Measurements from ENCODE around the gene KLHL15. TPM values are rescaled to one million over a fixed set of nuclear protein-coding genes. Genes with fewer than 3 reads are reported as not detected.

The KLHL15 gene
- total and polyA plus RNA-seq, 2 donors: 5.8 to 10.6 TPM

DNA sequence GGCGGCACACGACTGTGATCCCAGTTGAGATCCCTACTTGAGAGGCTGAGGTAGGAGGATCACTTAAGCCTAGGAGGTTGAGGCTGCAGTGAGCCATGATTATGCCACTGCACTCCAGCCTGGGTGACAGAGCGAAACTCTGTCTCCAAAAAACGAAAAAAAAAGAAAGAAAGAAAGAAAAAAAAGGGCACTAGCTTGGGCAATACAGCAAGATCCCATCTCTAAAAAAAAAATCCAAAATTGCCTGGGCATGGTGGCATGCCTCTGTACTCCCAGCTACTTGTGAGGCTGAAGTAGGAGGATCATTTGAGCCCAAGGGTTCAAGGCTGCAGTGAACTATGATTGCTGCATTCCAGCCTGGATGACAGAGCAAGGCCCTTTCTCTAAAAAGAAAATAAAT, 10.7 kb upstream of the KLHL15 start:
- no peak for DNase-seq (ENCODE audit: low read depth in 6 of 9, low spot score in 9 of 9)
- H3K27ac ChIP-seq (ENCODE audit: low read depth in 1 of 2, low read length in 1 of 2): no peak overlapping the region
- no peaks in the 10 kb centered on the region for H3K27me3 ChIP-seq (ENCODE audit: control insufficient read depth in 2 of 2, insufficient read depth in 1 of 2, low read length in 1 of 2)
- WGBS: 96% methylated on average over 4 of the region's 4 CpGs
- no peak overlapping the region for H3K4me3 ChIP-seq (ENCODE audit: low read length in 2 of 2)
- no peaks in the 10 kb centered on the region for H3K9me3 ChIP-seq (ENCODE audit: control insufficient read depth in 2 of 2, insufficient read depth in 1 of 2, low read length in 1 of 2)
- no peaks in the 10 kb centered on the region for H3K36me3 ChIP-seq (ENCODE audit: control insufficient read depth in 2 of 2, insufficient read depth in 2 of 2, low read length in 1 of 2)
- no peaks in the 10 kb centered on the region for H3K4me1 ChIP-seq (ENCODE audit: control insufficient read depth in 2 of 2, insufficient read depth in 2 of 2, low read length in 2 of 2)

DNA sequence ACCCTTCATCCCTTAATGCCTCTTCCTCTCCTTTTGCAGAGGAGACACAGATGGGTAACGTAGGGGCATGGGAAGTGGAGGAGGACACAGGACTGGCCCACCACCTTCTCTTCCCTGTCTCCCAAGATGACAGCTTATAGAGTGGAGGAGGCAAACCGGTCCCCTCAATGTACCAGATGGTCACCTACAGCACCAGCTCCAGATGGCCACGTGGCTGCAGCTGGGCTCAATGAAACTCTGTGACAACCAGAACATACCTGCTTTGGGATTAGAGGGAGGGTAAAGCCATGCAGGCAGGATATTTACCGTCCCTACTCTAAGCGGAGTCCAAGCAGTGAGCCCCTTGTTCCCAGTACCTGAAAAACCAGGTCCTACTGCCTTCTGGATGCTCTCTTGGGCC, 7.5 kb upstream of the KLHL15 start:
- Histone ChIP-seq H3K36me3 (ENCODE audit: control insufficient read depth in 2 of 2, insufficient read depth in 2 of 2, low read length in 1 of 2) (no peaks in the 10 kb centered on the region), H3K4me3 (ENCODE audit: low read length in 2 of 2) (no peak overlapping the region), H3K4me1 (ENCODE audit: control insufficient read depth in 2 of 2, insufficient read depth in 2 of 2, low read length in 2 of 2) (no peaks in the 10 kb centered on the region), H3K27ac (ENCODE audit: low read depth in 1 of 2, low read length in 1 of 2) (no peak overlapping the region), H3K27me3 (ENCODE audit: control insufficient read depth in 2 of 2, insufficient read depth in 1 of 2, low read length in 1 of 2) (no peaks in the 10 kb centered on the region), H3K9me3 (ENCODE audit: control insufficient read depth in 2 of 2, insufficient read depth in 1 of 2, low read length in 1 of 2) (no peaks in the 10 kb centered on the region)
- no peak for DNase-seq (ENCODE audit: low read depth in 6 of 9, low spot score in 9 of 9)
- WGBS: 95% methylated on average over 5 of the region's 5 CpGs

DNA sequence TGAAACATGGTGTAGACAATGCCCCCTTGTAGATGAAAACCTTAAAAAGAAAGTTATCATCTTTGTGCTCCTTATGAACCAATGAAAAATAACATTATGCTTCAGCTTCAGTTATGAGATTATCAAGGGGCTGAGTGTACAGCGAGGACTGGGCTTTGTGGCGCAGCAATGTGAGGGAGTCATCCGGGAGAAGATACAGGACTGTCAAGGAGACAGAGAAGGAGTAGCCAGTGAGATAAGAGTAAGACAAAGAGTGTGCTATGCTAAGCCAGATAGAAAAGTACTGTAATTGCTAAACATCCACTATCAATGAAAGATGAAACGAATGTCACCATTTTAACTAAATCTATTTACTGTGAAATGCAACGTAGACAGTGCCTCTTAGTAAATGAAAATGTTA, 3.6 kb upstream of the KLHL15 start:
- H3K27ac ChIP-seq (ENCODE audit: low read depth in 1 of 2, low read length in 1 of 2): no peak overlapping the region
- no peak for DNase-seq (ENCODE audit: low read depth in 6 of 9, low spot score in 9 of 9)
- no peaks in the 10 kb centered on the region for H3K9me3 ChIP-seq (ENCODE audit: control insufficient read depth in 2 of 2, insufficient read depth in 1 of 2, low read length in 1 of 2)
- no peaks in the 10 kb centered on the region for H3K36me3 ChIP-seq (ENCODE audit: control insufficient read depth in 2 of 2, insufficient read depth in 2 of 2, low read length in 1 of 2)
- peaks cover 0 to 8% of the 10 kb centered on the region in 2 donors for H3K27me3 ChIP-seq (ENCODE audit: control insufficient read depth in 2 of 2, insufficient read depth in 1 of 2, low read length in 1 of 2)
- H3K4me1 ChIP-seq (ENCODE audit: control insufficient read depth in 2 of 2, insufficient read depth in 2 of 2, low read length in 2 of 2): no peaks in the 10 kb centered on the region
- no peak overlapping the region for H3K4me3 ChIP-seq (ENCODE audit: low read length in 2 of 2)
- WGBS: 96% methylated on average over 5 of the region's 5 CpGs

DNA sequence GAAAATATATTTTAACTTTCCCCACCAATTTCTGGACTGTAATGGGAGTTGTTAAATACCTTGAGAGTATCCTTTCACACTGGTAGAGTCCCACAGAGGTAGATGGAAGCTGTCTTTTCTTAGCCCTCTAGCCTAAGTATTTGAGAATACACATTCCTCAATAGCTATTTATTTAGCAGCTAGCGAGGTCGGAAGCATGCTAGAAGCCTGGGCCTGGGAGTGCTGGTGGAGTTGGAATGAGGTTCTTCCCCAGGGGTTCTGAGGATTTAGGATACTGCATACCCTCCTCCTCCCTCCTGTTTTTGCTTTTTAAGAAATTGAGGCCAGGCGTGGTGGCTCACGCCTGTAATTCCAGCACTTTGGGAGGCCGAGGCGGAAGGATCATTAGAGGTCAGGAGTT, 999 bp upstream of the KLHL15 start:
- no peaks in the 10 kb centered on the region for H3K4me1 ChIP-seq (ENCODE audit: control insufficient read depth in 2 of 2, insufficient read depth in 2 of 2, low read length in 2 of 2)
- H3K36me3 ChIP-seq (ENCODE audit: control insufficient read depth in 2 of 2, insufficient read depth in 2 of 2, low read length in 1 of 2): no peaks in the 10 kb centered on the region
- H3K4me3 ChIP-seq (ENCODE audit: low read length in 2 of 2): no peak overlapping the region
- no peaks in the 10 kb centered on the region for H3K9me3 ChIP-seq (ENCODE audit: control insufficient read depth in 2 of 2, insufficient read depth in 1 of 2, low read length in 1 of 2)
- peaks cover 0 to 11% of the 10 kb centered on the region in 2 donors for H3K27me3 ChIP-seq (ENCODE audit: control insufficient read depth in 2 of 2, insufficient read depth in 1 of 2, low read length in 1 of 2)
- H3K27ac ChIP-seq (ENCODE audit: low read depth in 1 of 2, low read length in 1 of 2): no peak overlapping the region
- WGBS: 98% methylated on average over 6 of the region's 6 CpGs
- no peak for DNase-seq (ENCODE audit: low read depth in 6 of 9, low spot score in 9 of 9)

DNA sequence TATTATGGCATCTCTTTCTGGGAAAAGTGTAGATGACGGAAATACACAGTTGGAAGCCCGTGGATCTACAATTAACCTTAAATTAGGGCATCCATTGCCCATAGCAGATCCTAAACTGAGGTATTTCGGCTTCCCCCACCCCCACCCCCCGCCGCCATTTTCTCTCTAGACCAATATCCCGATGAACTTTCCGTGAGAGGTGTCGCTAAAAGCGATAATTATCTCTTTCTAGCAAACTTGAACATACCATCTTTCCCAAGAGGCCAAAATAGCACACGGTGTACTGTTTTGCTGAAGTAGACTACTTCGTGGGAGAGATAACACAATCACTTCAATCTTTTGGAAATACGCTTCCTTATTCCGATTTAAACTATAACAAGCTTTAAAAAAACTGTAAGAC, 554 bp downstream of the KLHL15 start:
- peaks cover 0 to 11% of the 10 kb centered on the region in 2 donors for H3K27me3 ChIP-seq (ENCODE audit: control insufficient read depth in 2 of 2, insufficient read depth in 1 of 2, low read length in 1 of 2)
- WGBS: 15% methylated on average over 13 of the region's 13 CpGs
- H3K9me3 ChIP-seq (ENCODE audit: control insufficient read depth in 2 of 2, insufficient read depth in 1 of 2, low read length in 1 of 2): no peaks in the 10 kb centered on the region
- peaks cover 0 to 2% of the 10 kb centered on the region in 2 donors for H3K4me1 ChIP-seq (ENCODE audit: control insufficient read depth in 2 of 2, insufficient read depth in 2 of 2, low read length in 2 of 2)
- H3K27ac ChIP-seq (ENCODE audit: low read depth in 1 of 2, low read length in 1 of 2): peak overlapping the region; percentile 31 to 84
- peak in 1 of 9 donors; percentile 14 for DNase-seq (ENCODE audit: low read depth in 6 of 9, low spot score in 9 of 9)
- peak overlapping the region; percentile 65 to 77 for H3K4me3 ChIP-seq (ENCODE audit: low read length in 2 of 2)
- H3K36me3 ChIP-seq (ENCODE audit: control insufficient read depth in 2 of 2, insufficient read depth in 2 of 2, low read length in 1 of 2): no peaks in the 10 kb centered on the region

DNA sequence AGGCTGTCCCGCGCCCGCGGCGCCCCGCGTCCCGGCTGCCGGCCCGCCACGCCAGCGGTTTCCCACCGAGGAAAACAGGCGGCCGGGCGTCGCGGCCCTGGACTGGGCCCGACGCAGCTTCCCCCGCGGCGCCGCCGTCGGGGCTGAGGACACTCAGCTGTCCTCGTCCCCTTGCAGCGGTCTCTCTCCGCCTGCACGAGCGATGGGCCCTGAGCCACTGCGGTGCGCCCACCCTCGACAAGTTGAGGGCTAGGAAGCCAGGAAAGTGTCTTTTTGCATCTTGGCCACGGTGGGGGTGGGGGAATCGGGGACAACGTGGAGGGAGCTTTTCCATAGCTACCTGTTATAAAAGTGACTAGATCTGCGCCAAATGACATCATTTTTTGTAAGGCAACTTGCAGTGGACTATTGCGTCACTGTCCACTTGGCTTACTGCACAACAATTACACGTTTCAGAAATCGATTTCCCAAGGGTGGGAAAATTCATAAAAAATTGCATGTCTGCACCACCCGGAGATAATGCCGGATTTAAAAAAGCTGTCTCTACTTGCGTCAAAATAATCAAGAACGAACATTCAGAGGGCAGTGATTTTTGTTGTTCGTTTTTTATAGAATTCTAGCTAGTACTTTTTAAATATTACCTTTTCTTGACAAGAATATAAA, 1.1 kb downstream of the KLHL15 start:
- Histone ChIP-seq H3K27me3 (ENCODE audit: control insufficient read depth in 2 of 2, insufficient read depth in 1 of 2, low read length in 1 of 2) (peaks cover 0 to 11% of the 10 kb centered on the region in 2 donors), H3K9me3 (ENCODE audit: control insufficient read depth in 2 of 2, insufficient read depth in 1 of 2, low read length in 1 of 2) (no peaks in the 10 kb centered on the region), H3K27ac (ENCODE audit: low read depth in 1 of 2, low read length in 1 of 2) (peak overlapping the region; percentile 81 to 84), H3K4me1 (ENCODE audit: control insufficient read depth in 2 of 2, insufficient read depth in 2 of 2, low read length in 2 of 2) (peaks cover 0 to 2% of the 10 kb centered on the region in 2 donors), H3K36me3 (ENCODE audit: control insufficient read depth in 2 of 2, insufficient read depth in 2 of 2, low read length in 1 of 2) (no peaks in the 10 kb centered on the region), H3K4me3 (ENCODE audit: low read length in 2 of 2) (peak overlapping the region; percentile 65 to 77)
- under 1% methylated on average over 46 of the region's 46 CpGs for WGBS
- DNase-seq (ENCODE audit: low read depth in 6 of 9, low spot score in 9 of 9): peak in 2 of 9 donors; percentile 19 to 43

DNA sequence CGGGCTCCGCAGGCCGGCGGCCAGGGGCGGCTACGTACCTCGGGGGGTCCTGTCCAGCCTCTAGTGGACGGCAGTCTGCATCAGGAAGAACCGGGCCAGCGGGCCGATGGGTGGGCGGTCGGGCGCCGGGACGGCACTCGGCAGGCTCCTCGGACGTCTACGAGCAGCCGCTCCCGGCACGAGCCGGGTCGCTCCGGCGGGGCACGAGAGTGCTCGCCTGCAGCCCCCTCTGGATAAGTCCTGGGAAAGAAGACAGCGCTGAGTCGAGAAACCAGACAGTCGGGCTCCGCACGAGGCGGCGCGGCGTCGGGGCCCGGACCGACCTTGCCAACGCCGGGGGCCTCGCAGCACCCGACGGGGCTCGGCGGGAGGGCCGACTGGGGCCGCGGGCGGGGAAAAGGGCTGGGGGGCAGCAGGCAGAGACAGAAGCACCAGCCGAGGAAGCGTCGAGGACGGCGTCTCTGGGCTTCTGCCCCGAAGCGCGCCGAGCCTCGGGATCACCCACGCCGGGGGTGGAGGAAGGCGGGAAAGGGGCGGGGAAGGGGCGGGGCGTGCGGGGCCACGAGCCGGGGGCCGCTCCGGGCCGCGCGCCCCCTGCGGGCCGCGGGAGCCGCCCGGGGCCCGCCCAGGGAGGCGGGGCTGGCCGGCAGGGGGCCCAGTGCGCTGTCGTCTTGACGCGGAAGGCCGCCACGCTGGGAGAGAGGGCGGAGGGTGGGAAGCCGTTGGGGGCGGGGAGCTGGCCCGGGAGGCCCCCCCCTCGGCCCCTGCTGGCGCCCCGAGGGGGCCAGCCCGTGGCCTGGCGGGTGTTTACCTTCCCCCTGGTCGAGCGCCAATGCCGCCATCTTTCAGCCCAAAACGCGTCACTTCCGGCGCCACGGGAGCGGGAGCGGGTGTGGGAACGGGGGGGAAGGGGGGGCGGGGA, 1.9 kb downstream of the KLHL15 start:
- under 1% methylated on average over 110 of the region's 111 CpGs for WGBS
- DNase-seq (ENCODE audit: low read depth in 6 of 9, low spot score in 9 of 9): peak in 6 of 9 donors; percentile 57 to 84 (median 70)
- no peaks in the 10 kb centered on the region for H3K36me3 ChIP-seq (ENCODE audit: control insufficient read depth in 2 of 2, insufficient read depth in 2 of 2, low read length in 1 of 2)
- H3K9me3 ChIP-seq (ENCODE audit: control insufficient read depth in 2 of 2, insufficient read depth in 1 of 2, low read length in 1 of 2): no peaks in the 10 kb centered on the region
- H3K4me1 ChIP-seq (ENCODE audit: control insufficient read depth in 2 of 2, insufficient read depth in 2 of 2, low read length in 2 of 2): peaks cover 0 to 2% of the 10 kb centered on the region in 2 donors
- peak overlapping the region; percentile 44 to 81 for H3K27ac ChIP-seq (ENCODE audit: low read depth in 1 of 2, low read length in 1 of 2)
- peak overlapping the region; percentile 55 to 77 for H3K4me3 ChIP-seq (ENCODE audit: low read length in 2 of 2)
- peaks cover 0 to 11% of the 10 kb centered on the region in 2 donors for H3K27me3 ChIP-seq (ENCODE audit: control insufficient read depth in 2 of 2, insufficient read depth in 1 of 2, low read length in 1 of 2)

DNA sequence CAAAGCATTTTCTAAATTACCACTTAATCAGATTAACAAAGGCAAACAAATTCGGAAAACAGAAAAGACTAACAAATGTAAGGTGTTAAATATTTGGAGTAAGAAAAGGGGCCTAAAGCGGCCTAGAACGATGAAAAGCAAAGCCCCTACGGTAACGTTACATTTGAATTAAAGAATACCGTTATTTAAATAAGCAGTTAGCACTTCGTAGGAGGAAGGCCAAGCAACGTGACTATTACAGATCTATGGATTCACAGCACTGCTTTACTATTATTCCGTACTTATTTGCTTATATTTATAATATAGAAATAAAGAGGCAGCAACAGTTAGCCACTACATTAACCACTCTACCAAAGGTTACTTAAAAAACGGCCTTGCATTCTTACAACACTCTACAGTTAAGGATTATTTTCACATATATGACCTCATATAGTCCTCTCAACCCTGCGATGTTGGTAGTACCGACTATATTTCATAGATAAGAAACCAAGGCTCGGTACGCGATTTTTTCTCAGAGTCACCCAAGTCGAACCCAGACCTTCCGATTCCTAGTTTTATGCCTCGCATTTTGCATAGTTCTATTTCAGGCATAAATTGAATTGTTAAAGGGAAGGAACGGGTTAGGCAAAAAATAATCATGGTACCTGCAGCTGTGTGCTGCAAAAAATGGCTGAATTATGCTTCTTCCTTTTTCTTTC, 2.9 kb downstream of the KLHL15 start:
- Histone ChIP-seq H3K36me3 (ENCODE audit: control insufficient read depth in 2 of 2, insufficient read depth in 2 of 2, low read length in 1 of 2) (no peaks in the 10 kb centered on the region), H3K9me3 (ENCODE audit: control insufficient read depth in 2 of 2, insufficient read depth in 1 of 2, low read length in 1 of 2) (no peaks in the 10 kb centered on the region), H3K4me3 (ENCODE audit: low read length in 2 of 2) (peak overlapping the region; percentile 55 to 77), H3K27ac (ENCODE audit: low read depth in 1 of 2, low read length in 1 of 2) (peak overlapping the region; percentile 44 to 65), H3K27me3 (ENCODE audit: control insufficient read depth in 2 of 2, insufficient read depth in 1 of 2, low read length in 1 of 2) (peaks cover 0 to 11% of the 10 kb centered on the region in 2 donors), H3K4me1 (ENCODE audit: control insufficient read depth in 2 of 2, insufficient read depth in 2 of 2, low read length in 2 of 2) (peaks cover 0 to 2% of the 10 kb centered on the region in 2 donors)
- DNase-seq (ENCODE audit: low read depth in 6 of 9, low spot score in 9 of 9): peak in 3 of 9 donors; percentile 12 to 43 (median 26)
- under 1% methylated on average over 19 of the region's 19 CpGs for WGBS
